ENCODE data around the gene LMLN.

LMLN gene

GRCh38 chr3:198088421-198088955 lies 128.5 kb downstream of the LMLN start:
- no peak for TF ChIP-seq CTCF (IDR thresholded peaks at IDR 0.05; ENCODE audit: low read depth, low read length, missing control alignments)
- no peak overlapping the region for H3K4me3 ChIP-seq (replicated peaks; ENCODE audit: low read depth, low read length)

GRCh38 chr3:198090795-198091332 lies 130.8 kb downstream of the LMLN start:
- no peak overlapping the region for H3K4me3 ChIP-seq (replicated peaks; ENCODE audit: low read depth, low read length)
- DNase-seq (ENCODE audit: extremely low read depth, low read depth), result no peak
- TF ChIP-seq CTCF (IDR thresholded peaks at IDR 0.05; ENCODE audit: low read depth, low read length, missing control alignments), result no peak

More at GRCh38 chr3:198088421-198088955, 128.5 kb downstream of the LMLN start:
- no peak for DNase-seq (ENCODE audit: extremely low read depth, low read depth)

GRCh38 chr3:198092276-198092675 lies 132.3 kb downstream of the LMLN start:
- no peak overlapping the region for H3K4me3 ChIP-seq (replicated peaks; ENCODE audit: low read depth, low read length)
- DNase-seq (ENCODE audit: extremely low read depth, low read depth), result no peak
- TF ChIP-seq CTCF (IDR thresholded peaks at IDR 0.05; ENCODE audit: low read depth, low read length, missing control alignments), result no peak

GRCh38 chr3:198093112-198093679 lies 133.2 kb downstream of the LMLN start:
- TF ChIP-seq CTCF (IDR thresholded peaks at IDR 0.05; ENCODE audit: low read depth, low read length, missing control alignments), result no peak
- DNase-seq (ENCODE audit: extremely low read depth, low read depth), result no peak
- no peak overlapping the region for H3K4me3 ChIP-seq (replicated peaks; ENCODE audit: low read depth, low read length)
